Neural crest cell (in vitro differentiated cells): ENCODE data around the gene CNTN4. TPM values are rescaled to one million over a fixed set of nuclear protein-coding genes. Genes with fewer than 3 reads are reported as not detected.

Source experiments
- DNase-seq: peaks from one replicate; pipeline ENCODE4 v3.0.0; 2021; ENCODE audit warnings: low read depth, mixed read lengths, low spot score
- H3K27ac Mint-ChIP-seq: one replicate; pipeline ENCODE4 v1.8.0; 2021; ENCODE audit warnings: mild to moderate bottlenecking, mixed read lengths; ENCODE audit not compliant: unreplicated experiment
- H3K27me3 Mint-ChIP-seq: 2 replicates; pipeline ENCODE4 v1.8.0; 2021; ENCODE audit warnings: low read depth, mild to moderate bottlenecking, mixed read lengths
- H3K36me3 Mint-ChIP-seq: 2 replicates; pipeline ENCODE4 v1.8.0; 2021; ENCODE audit warnings: low read depth, mild to moderate bottlenecking, mixed read lengths
- H3K4me1 Mint-ChIP-seq: 2 replicates; pipeline ENCODE4 v1.8.0; 2021; ENCODE audit warnings: mixed read lengths
- H3K4me3 Mint-ChIP-seq: one replicate; pipeline ENCODE4 v1.8.0; 2021; ENCODE audit warnings: mild to moderate bottlenecking, mixed read lengths
- H3K9me3 Mint-ChIP-seq: 2 replicates; pipeline ENCODE4 v1.8.0; 2021; ENCODE audit warnings: mixed read lengths
- total RNA-seq: library from RNA; stranded (reverse); gene quantifications from 2 replicates; pipeline ENCODE4 v1.2.1, GENCODE V29; 2021
- TF ChIP-seq, protein P1 (sequence below): fragments of 200-600 bp; sonication (generic); conservative IDR thresholded peaks from 2 replicates; pipeline ENCODE4 v1.5.0; 2021; ENCODE audit warnings: antibody characterized with exemption, mild to moderate bottlenecking

Gene CNTN4
- total RNA-seq, 1 donor from 2014 or later = 2.9 TPM

DNA sequence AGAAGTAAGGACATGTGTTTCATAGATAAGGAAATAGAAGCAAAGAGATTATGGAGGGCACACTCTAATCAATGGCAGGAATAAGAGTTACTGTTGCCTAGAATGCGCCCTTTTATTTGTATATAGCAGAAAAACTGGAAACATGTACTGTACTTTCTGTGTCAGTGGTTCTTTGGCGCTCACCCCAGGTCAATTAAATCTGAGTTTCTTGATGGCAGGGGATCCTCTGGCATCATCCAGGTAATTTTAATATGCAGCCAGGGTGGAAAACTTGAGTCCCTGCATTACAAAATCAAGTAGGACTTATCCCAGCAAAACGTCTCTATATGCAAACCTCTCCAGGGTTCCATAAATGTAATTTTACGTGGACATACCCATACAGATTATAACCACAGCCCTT is 727.4 kb downstream of the CNTN4 start:
- Mint-ChIP-seq H3K36me3 (no peaks in the 10 kb centered on the region), H3K27me3 (no peaks in the 10 kb centered on the region), H3K4me1 (peaks cover 9% of the 10 kb centered on the region), H3K9me3 (no peaks in the 10 kb centered on the region), H3K4me3 (no peak overlapping the region), H3K27ac (no peak overlapping the region)
- no peak for DNase-seq
- TF ChIP-seq, protein P1, sequence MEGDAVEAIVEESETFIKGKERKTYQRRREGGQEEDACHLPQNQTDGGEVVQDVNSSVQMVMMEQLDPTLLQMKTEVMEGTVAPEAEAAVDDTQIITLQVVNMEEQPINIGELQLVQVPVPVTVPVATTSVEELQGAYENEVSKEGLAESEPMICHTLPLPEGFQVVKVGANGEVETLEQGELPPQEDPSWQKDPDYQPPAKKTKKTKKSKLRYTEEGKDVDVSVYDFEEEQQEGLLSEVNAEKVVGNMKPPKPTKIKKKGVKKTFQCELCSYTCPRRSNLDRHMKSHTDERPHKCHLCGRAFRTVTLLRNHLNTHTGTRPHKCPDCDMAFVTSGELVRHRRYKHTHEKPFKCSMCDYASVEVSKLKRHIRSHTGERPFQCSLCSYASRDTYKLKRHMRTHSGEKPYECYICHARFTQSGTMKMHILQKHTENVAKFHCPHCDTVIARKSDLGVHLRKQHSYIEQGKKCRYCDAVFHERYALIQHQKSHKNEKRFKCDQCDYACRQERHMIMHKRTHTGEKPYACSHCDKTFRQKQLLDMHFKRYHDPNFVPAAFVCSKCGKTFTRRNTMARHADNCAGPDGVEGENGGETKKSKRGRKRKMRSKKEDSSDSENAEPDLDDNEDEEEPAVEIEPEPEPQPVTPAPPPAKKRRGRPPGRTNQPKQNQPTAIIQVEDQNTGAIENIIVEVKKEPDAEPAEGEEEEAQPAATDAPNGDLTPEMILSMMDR = no peak

DNA sequence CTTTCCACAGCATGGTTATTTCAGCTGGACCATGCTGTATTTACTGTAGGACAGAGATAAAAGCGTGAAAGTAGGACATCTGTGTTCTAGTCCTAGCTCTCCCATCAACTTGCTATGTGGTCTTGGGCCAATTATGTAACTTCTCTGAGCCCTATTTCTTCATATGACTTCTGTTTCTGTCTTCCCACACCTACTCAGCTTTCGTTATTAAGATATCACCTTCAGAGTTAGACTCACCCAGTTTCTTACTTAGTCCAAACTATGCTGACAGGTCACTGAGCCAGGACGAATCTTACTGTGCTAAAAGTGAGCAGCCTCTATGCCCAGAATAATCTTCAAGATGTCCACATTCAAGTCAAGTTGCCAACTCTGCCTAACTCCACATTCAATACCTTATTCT is 727.8 kb downstream of the CNTN4 start:
- Mint-ChIP-seq H3K9me3 (no peaks in the 10 kb centered on the region), H3K4me1 (peaks cover 9% of the 10 kb centered on the region), H3K27me3 (no peaks in the 10 kb centered on the region), H3K36me3 (no peaks in the 10 kb centered on the region), H3K4me3 (no peak overlapping the region), H3K27ac (no peak overlapping the region)
- TF ChIP-seq, protein P1 = no peak
- DNase-seq = no peak

DNA sequence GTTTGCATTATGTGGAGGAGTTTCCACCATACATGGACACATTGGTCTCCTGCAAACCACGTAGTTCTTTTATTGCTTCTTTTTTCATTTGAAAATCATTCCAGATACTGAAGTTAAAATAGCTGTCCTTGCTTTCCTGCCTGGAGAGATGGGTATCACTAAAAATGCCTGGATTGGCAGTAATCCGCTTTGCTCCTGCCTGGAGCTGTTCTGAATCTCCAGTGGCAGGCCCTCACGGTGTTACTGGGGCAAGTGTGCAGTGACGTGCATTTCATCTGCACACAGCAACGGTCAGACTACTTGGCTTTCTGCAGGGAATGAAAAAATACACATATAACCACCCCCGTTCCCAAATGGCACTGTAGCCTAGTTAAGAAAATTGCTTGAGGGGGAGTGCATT is 738.6 kb downstream of the CNTN4 start:
- TF ChIP-seq, protein P1 = no peak
- H3K4me3 Mint-ChIP-seq = no peak overlapping the region
- H3K36me3 Mint-ChIP-seq = no peaks in the 10 kb centered on the region
- no peaks in the 10 kb centered on the region for H3K4me1 Mint-ChIP-seq
- H3K9me3 Mint-ChIP-seq = peaks cover 4% of the 10 kb centered on the region
- DNase-seq = no peak
- H3K27ac Mint-ChIP-seq = no peak overlapping the region
- H3K27me3 Mint-ChIP-seq = no peaks in the 10 kb centered on the region

DNA sequence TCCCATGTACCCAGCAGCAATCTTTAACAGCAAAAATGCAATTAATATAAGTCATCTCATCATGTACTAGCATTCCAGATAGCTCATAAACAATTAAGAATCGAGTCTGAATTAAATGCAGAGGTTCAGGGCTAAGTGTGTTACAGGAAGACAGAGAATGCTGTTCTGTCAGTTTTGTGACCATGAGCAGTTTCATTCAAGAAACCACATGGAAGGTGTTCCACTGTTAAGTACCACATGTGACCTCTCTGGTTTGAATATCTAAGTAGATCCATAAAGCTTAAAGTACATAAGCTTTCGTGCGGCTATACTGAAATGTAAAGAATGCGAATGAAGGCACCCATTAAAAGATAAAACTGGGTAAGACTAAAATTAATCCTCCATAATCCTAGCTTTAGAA is 739.2 kb downstream of the CNTN4 start:
- peaks cover 2% of the 10 kb centered on the region for H3K9me3 Mint-ChIP-seq
- H3K36me3 Mint-ChIP-seq = no peaks in the 10 kb centered on the region

DNA sequence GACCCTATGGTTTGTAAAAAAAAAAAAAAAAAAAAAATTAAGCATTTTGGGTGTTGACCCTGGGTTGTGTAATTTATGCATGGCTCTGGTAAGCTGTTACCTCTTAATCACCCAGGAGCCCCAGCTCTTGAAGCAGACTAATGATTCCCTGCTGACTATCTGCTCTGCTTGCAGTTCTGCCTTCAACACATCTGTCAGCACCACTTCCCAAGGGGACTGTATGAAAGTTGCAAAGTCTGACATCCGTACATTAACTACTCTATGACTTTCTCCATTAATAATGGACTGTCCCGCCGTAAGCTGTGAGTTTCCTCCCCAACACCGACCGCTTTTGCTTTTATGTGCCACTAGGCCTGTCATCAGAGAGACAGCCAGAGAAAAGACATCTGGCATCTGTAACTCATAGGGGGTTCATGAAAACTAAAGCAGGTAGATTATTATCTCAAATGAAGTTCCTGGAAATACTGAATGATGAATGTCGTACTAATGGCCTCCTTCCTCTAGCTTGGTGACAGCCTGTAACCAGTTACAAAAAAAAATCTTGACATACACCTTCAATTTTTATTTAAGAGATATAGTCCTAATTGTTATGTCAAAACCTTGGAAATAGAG is 740.0 kb downstream of the CNTN4 start:
- H3K36me3 Mint-ChIP-seq = no peaks in the 10 kb centered on the region
- peaks cover 2% of the 10 kb centered on the region for H3K9me3 Mint-ChIP-seq
- no peak overlapping the region for H3K27ac Mint-ChIP-seq
- H3K4me3 Mint-ChIP-seq = no peak overlapping the region
- H3K27me3 Mint-ChIP-seq = no peaks in the 10 kb centered on the region
- TF ChIP-seq, protein P1 = no peak
- no peaks in the 10 kb centered on the region for H3K4me1 Mint-ChIP-seq
- DNase-seq = no peak

More for the DNA sequence above, 739.2 kb downstream of the CNTN4 start:
- Mint-ChIP-seq H3K4me3 (no peak overlapping the region), H3K27me3 (no peaks in the 10 kb centered on the region), H3K4me1 (no peaks in the 10 kb centered on the region), H3K27ac (no peak overlapping the region)
- no peak for DNase-seq
- TF ChIP-seq, protein P1 = no peak

DNA sequence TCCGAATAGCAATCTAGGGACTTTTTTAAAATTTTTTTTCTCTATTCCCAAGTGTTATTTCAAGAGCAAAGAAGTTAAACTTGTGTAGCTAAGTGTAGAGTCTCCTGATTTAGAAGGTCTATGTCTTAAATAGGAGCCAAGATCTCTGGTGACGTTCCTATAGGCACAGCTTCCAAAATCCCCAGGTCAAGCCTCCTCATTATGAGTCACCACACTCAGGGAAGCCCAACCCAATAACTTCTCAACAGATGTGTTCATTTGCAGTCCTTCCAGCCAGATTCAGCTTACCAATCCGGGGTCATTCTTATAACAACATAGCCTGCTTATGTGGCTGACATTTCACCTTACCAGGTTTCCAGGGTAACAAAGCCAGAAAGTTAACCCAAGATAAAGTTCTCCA is 741.2 kb downstream of the CNTN4 start:
- peaks cover 2% of the 10 kb centered on the region for H3K9me3 Mint-ChIP-seq
- DNase-seq = no peak
- TF ChIP-seq, protein P1 = no peak
- no peaks in the 10 kb centered on the region for H3K4me1 Mint-ChIP-seq
- no peak overlapping the region for H3K27ac Mint-ChIP-seq
- no peaks in the 10 kb centered on the region for H3K27me3 Mint-ChIP-seq
- no peak overlapping the region for H3K4me3 Mint-ChIP-seq
- H3K36me3 Mint-ChIP-seq = no peaks in the 10 kb centered on the region
